Cardiac fibroblast (primary cell): Measurements from ENCODE around the gene AHRR.

Experiments used
- DNase-seq, 2 donors: peaks; one replicate each; pipeline versions ENCODE4 v3.0.0 to v3.0.0-alpha.2; 2010; ENCODE audit warnings: low read depth in 2 of 2
- H3K4me3 ChIP-seq, 2 donors: replicated peaks in 1 of 2; 1 replicate in 1 of 2; 2 replicates in 1 of 2; pipeline ENCODE4 v1.5.1; 2011; ENCODE audit warnings: low read depth in 2 of 2, low read length in 2 of 2, mild to moderate bottlenecking in 2 of 2, moderate library complexity in 1 of 2
- TF ChIP-seq, protein P1 (sequence below): IDR thresholded peaks from one replicate; pipeline ENCODE4 v1.5.1; 2011; ENCODE audit warnings: low read depth, mild to moderate bottlenecking, low read length, inconsistent platforms

AHRR gene

DNA sequence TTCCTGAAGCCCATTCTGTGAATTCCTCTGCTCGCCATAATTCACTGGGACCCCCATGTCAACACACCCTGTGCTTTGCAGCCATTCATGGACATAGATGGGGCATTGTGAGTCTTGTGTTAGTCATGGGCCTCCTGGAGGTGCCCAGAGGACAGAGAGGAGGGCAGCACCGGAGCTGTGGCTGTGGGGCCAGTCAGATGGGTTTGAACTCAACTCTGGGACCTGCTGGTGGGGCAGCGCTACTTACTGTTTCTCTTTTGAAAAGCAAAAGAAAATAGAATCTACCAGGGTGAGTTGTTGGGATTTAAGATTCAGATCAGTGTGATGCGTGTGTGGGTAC lies 110.2 kb downstream of the AHRR start:
- TF ChIP-seq, protein P1, sequence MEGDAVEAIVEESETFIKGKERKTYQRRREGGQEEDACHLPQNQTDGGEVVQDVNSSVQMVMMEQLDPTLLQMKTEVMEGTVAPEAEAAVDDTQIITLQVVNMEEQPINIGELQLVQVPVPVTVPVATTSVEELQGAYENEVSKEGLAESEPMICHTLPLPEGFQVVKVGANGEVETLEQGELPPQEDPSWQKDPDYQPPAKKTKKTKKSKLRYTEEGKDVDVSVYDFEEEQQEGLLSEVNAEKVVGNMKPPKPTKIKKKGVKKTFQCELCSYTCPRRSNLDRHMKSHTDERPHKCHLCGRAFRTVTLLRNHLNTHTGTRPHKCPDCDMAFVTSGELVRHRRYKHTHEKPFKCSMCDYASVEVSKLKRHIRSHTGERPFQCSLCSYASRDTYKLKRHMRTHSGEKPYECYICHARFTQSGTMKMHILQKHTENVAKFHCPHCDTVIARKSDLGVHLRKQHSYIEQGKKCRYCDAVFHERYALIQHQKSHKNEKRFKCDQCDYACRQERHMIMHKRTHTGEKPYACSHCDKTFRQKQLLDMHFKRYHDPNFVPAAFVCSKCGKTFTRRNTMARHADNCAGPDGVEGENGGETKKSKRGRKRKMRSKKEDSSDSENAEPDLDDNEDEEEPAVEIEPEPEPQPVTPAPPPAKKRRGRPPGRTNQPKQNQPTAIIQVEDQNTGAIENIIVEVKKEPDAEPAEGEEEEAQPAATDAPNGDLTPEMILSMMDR: no peak
- H3K4me3 ChIP-seq: no peak overlapping the region
- no peak for DNase-seq

DNA sequence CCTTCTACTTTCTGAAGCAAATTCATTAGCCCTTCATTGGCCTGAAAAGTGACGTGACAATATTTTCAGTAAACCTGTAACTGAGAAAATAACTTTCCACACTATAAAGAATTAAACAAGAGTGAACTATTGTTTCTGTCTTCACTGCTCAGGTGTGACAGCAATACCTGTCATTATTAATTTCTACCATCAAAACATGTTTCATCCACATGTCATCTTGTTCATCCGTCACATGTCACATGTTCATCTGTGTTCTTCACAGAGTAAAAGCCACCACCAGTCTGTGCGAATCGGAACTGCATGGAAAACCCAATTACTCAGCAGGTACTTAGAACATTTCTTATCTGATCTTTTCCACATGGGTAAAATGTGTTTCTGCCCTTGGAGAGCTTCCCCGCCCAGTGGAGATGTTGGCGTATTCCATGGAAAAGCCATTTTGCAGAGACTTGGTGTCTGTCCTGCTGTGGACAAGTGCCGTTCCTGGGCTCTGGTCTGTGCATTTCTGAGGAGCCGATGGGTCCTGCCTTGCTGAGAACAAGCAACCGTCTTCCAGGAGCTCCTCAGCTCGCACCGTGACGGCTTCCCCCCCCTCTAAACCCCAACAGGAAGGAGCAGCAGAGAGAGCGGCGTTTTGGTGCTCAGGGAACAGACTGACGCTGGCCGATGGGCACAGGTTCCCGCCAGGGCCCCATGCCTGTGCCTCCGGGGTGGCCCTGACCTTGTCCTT lies 110.8 kb downstream of the AHRR start:
- TF ChIP-seq, protein P1: no peak
- no peak for DNase-seq
- no peak overlapping the region for H3K4me3 ChIP-seq

- TF ChIP-seq, protein P1: no peak
- H3K4me3 ChIP-seq: no peak overlapping the region
- no peak for DNase-seq
Measured at GRCh38 chr5:432928-433791, 111.6 kb downstream of the AHRR start.

GRCh38 chr5:433836-434235 lies 112.3 kb downstream of the AHRR start:
- no peak overlapping the region for H3K4me3 ChIP-seq
- DNase-seq: no peak
- TF ChIP-seq, protein P1: no peak

GRCh38 chr5:434443-435146 lies 113.1 kb downstream of the AHRR start:
- DNase-seq: no peak
- H3K4me3 ChIP-seq: no peak overlapping the region
- TF ChIP-seq, protein P1: no peak

GRCh38 chr5:435156-435790 lies 113.8 kb downstream of the AHRR start:
- TF ChIP-seq, protein P1: no peak
- no peak for DNase-seq
- H3K4me3 ChIP-seq: no peak overlapping the region
